ENCODE results near the gene WDFY1.

The WDFY1 gene

DNA sequence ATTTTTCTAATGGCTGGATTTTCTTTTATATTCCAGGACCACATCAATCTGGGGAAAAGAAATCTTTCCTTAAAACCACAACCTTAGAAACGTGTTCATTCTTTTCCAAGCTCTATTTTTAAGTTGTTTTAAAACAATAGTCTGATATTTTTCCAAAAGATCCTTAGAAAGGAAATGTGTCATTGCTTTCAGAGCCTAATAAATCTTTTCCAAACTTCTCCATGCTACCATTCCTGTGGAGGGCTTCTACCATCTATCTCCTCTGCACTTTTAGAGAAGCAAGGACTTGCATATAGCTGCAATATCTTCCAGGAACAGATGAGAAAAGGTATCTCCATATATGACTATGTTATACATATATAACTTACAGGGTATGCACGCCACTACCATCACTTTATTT is 21.2 kb downstream of the WDFY1 start:
- no peak for DNase-seq (ENCODE audit: low read depth)
- TF ChIP-seq, protein P1, sequence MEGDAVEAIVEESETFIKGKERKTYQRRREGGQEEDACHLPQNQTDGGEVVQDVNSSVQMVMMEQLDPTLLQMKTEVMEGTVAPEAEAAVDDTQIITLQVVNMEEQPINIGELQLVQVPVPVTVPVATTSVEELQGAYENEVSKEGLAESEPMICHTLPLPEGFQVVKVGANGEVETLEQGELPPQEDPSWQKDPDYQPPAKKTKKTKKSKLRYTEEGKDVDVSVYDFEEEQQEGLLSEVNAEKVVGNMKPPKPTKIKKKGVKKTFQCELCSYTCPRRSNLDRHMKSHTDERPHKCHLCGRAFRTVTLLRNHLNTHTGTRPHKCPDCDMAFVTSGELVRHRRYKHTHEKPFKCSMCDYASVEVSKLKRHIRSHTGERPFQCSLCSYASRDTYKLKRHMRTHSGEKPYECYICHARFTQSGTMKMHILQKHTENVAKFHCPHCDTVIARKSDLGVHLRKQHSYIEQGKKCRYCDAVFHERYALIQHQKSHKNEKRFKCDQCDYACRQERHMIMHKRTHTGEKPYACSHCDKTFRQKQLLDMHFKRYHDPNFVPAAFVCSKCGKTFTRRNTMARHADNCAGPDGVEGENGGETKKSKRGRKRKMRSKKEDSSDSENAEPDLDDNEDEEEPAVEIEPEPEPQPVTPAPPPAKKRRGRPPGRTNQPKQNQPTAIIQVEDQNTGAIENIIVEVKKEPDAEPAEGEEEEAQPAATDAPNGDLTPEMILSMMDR (IDR thresholded peaks at IDR 0.05; ENCODE audit: low read depth, low read length, missing control alignments), result no peak
- no peak overlapping the region for H3K4me3 ChIP-seq (ENCODE audit: low read depth, low read length)

DNA sequence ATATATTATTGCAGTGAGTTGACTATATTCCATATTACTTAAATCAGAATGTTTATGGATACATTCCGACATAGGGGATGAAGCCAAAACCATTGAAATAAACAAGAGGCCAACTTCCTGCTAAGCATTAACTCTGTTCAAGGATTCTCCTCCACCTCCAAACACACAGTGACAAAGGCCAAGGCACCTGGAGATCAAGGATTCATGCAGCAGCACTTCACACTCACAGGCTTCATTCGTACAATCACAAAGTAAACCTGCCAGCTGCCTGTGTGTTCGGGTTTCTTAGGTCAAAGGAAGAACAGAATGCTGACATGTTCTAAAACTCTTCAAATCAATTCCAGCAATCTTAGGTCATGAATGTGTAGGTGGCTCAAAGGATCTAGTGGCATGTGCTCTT is 22.8 kb downstream of the WDFY1 start:
- no peak overlapping the region for H3K4me3 ChIP-seq (ENCODE audit: low read depth, low read length)
- no peak for DNase-seq (ENCODE audit: low read depth)
- TF ChIP-seq, protein P1 (IDR thresholded peaks at IDR 0.05; ENCODE audit: low read depth, low read length, missing control alignments), result no peak

DNA sequence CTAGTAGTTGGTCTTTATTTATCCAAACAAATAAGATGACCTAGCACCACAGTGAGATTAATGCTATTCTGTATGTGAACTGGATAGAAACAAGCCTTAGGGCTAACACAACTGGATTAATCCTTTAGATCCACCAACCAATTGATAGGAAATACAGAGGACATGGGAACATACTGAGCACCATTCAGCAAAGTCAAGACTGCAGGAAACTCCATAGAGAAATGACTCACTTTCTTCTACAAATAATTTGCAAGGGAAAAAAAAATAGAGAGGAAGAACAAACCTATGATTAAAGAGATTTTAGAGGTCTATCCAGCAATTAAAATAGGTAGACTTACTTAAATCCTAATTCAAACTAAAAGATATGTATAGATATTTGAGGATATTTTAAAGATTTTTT is 23.9 kb downstream of the WDFY1 start:
- TF ChIP-seq, protein P1 (IDR thresholded peaks at IDR 0.05; ENCODE audit: low read depth, low read length, missing control alignments), result no peak
- H3K4me3 ChIP-seq (ENCODE audit: low read depth, low read length), result no peak overlapping the region
- DNase-seq (ENCODE audit: low read depth), result no peak

DNA sequence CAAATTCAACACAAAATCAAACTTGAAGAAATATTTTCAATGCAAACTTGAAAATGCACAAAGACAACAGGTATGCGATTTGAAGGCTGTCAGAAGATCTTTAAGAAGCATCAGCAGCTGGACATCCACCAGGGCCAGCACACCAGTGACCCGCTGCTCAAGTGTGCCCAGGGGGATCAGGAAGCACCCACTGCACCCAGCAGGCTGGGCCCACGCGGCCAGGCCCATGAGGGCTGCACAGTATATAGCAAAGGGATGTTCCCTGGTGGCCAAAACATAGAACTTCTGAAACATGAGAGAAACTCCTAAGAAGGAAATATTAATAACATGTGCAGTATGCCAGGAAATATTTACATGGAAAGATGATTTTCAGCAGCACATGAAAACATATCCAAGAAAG is 25.0 kb downstream of the WDFY1 start:
- TF ChIP-seq, protein P1 (IDR thresholded peaks at IDR 0.05; ENCODE audit: low read depth, low read length, missing control alignments), result peak; percentile 17
- no peak for DNase-seq (ENCODE audit: low read depth)
- H3K4me3 ChIP-seq (ENCODE audit: low read depth, low read length), result no peak overlapping the region

DNA sequence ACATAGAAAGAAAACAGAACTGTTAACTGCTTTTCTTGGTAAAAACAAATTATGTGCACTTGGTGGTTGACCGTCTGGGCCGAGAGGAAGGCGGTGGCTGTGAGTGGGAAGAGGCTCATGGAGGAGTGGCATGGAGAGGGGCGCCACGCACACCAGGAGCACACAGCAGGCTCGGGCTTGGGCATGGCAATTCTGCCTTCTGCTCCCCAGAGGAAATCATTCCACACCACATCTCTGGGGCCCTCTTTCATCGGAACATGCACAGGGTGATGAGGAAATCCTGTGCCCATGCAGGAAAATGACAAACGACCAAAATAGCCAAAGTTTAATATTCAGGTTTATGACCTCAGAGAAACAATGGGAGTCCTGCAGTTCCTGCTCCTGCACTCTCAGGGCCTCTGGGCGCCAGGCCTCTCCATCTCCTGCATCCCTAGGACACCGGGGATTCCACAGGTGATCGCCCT is 26.4 kb downstream of the WDFY1 start:
- no peak for DNase-seq (ENCODE audit: low read depth)
- TF ChIP-seq, protein P1 (IDR thresholded peaks at IDR 0.05; ENCODE audit: low read depth, low read length, missing control alignments), result no peak

DNA sequence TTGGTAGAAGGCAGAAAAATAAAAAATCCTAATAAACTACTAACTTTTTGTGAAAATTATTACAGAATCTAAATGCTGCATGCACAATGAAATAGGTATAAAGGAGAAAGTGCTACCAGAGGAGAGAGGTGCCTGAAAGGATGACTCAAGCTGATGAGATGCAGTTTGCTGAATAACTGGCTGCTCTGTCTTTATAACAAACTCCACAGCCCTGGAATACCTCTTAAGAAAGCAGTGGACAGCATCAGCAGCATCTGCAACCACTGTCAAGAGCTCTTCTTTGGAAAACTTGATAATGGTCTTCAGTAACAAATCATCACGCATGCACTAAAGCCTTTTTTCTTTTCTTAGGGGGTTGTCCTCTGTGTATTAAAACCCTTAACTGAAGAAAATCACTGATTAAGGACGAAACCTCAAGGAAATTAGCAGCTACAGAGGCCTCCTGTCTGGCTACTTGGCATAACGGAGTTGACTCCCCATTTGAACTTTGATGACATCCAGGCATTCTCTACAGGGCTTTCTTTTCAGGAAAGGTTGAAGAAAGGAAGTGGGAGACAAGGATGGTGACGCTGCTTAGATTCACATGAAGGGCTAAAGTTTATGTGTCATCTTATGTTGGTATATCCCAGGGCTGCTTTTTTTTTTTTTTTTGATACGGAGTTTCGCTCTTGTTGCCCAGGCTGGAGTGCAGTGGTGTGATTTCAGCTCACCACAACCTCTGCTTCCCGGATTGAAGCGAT is 28.8 kb downstream of the WDFY1 start:
- DNase-seq (ENCODE audit: low read depth), result no peak
- TF ChIP-seq, protein P1 (IDR thresholded peaks at IDR 0.05; ENCODE audit: low read depth, low read length, missing control alignments), result no peak
- no peak overlapping the region for H3K4me3 ChIP-seq (ENCODE audit: low read depth, low read length)

More for the DNA sequence above, 26.4 kb downstream of the WDFY1 start:
- H3K4me3 ChIP-seq (ENCODE audit: low read depth, low read length), result no peak overlapping the region

DNA sequence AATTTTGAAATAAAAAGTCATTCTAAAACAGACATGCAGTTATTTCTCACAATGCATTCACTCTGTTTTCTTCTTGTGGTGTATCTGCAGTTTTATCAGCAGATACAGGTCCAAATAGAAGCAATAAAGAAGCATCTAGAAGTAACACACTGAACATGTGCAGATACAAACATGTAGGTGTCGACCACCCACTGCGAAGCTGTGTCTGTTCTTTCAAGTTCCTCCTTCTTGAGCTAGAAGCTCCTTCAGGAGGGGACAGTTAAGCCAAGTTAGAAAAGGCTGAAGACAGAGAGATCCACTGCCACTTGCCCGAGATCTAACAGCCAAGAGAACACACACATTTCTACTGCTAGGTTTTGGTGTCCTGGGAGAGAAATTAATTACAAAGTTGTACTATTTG is 30.1 kb downstream of the WDFY1 start:
- TF ChIP-seq, protein P1 (IDR thresholded peaks at IDR 0.05; ENCODE audit: low read depth, low read length, missing control alignments), result no peak
- DNase-seq (ENCODE audit: low read depth), result no peak
- no peak overlapping the region for H3K4me3 ChIP-seq (ENCODE audit: low read depth, low read length)

Data from GM12864 (cell line).